Measurements from ENCODE around the gene MSANTD3. TPM values are rescaled to one million over a fixed set of nuclear protein-coding genes. Genes with fewer than 3 reads are reported as not detected.

The MSANTD3 gene
- total RNA-seq (2021) (28.9 to 30.3 TPM (median 30.2 TPM) in 3 replicates), Bru-seq, nascent RNA (percentile 72 among the genes with signal in this experiment)
- long read RNA-seq, experiment 1, transcript MSANTD3-207 (3 exons, 1,748 nt): minor isoform, 10 of 111 reads
- long read RNA-seq, experiment 1, transcript MSANTD3-203 (3 exons, 1,362 nt): major isoform, 75 of 111 reads
- long read RNA-seq, experiment 1, partial matches to known transcripts: 12 of 111 reads
- long read RNA-seq, experiment 1, other reads (novel, unspliced or antisense): 13 of 111 reads
- long read RNA-seq, experiment 2, transcript MSANTD3-203 (3 exons, 1,362 nt): major isoform, 17 of 30 reads
- long read RNA-seq, experiment 2, partial matches to known transcripts: 11 of 30 reads
- long read RNA-seq, experiment 2, other reads (novel, unspliced or antisense): 1 of 30 reads
- long read RNA-seq, experiment 3, transcript MSANTD3-203 (3 exons, 1,362 nt): major isoform, 6 of 10 reads
- long read RNA-seq, experiment 3, partial matches to known transcripts: 0 of 10 reads
- long read RNA-seq, experiment 3, other reads (novel, unspliced or antisense): 2 of 10 reads

- TF ChIP-seq, protein P1, sequence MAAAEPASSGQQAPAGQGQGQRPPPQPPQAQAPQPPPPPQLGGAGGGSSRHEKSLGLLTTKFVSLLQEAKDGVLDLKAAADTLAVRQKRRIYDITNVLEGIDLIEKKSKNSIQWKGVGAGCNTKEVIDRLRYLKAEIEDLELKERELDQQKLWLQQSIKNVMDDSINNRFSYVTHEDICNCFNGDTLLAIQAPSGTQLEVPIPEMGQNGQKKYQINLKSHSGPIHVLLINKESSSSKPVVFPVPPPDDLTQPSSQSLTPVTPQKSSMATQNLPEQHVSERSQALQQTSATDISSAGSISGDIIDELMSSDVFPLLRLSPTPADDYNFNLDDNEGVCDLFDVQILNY (CRISPR knock-in tag; IDR thresholded peaks at IDR 0.05): no peak
- TF ChIP-seq NR2C2 (CRISPR knock-in tag; IDR thresholded peaks at IDR 0.05): no peak
- TF ChIP-seq TCF7 (CRISPR knock-in tag; IDR thresholded peaks at IDR 0.05; ENCODE audit: low read depth): no peak
- no peak for TF ChIP-seq ZNF416 (CRISPR knock-in tag; IDR thresholded peaks at IDR 0.05)
- TF ChIP-seq, protein P2, sequence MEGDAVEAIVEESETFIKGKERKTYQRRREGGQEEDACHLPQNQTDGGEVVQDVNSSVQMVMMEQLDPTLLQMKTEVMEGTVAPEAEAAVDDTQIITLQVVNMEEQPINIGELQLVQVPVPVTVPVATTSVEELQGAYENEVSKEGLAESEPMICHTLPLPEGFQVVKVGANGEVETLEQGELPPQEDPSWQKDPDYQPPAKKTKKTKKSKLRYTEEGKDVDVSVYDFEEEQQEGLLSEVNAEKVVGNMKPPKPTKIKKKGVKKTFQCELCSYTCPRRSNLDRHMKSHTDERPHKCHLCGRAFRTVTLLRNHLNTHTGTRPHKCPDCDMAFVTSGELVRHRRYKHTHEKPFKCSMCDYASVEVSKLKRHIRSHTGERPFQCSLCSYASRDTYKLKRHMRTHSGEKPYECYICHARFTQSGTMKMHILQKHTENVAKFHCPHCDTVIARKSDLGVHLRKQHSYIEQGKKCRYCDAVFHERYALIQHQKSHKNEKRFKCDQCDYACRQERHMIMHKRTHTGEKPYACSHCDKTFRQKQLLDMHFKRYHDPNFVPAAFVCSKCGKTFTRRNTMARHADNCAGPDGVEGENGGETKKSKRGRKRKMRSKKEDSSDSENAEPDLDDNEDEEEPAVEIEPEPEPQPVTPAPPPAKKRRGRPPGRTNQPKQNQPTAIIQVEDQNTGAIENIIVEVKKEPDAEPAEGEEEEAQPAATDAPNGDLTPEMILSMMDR (IDR thresholded peaks at IDR 0.05): no peak
- TF ChIP-seq, protein P3, sequence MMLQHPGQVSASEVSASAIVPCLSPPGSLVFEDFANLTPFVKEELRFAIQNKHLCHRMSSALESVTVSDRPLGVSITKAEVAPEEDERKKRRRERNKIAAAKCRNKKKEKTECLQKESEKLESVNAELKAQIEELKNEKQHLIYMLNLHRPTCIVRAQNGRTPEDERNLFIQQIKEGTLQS (CRISPR knock-in tag; conservative IDR thresholded peaks at IDR 0.05): no peak
- TF ChIP-seq FOXP1 (CRISPR knock-in tag; IDR thresholded peaks at IDR 0.05; ENCODE audit: borderline replicate concordance): no peak
- TF ChIP-seq NFE2L1 (CRISPR knock-in tag; IDR thresholded peaks at IDR 0.05): 0 out of 2 replicates have a peak, but pooled peaks have one; percentile 31
- TF ChIP-seq CREM (CRISPR knock-in tag; IDR thresholded peaks at IDR 0.05): 0 out of 2 replicates have a peak, but pooled peaks have one; percentile 56
- TF ChIP-seq, protein P4, sequence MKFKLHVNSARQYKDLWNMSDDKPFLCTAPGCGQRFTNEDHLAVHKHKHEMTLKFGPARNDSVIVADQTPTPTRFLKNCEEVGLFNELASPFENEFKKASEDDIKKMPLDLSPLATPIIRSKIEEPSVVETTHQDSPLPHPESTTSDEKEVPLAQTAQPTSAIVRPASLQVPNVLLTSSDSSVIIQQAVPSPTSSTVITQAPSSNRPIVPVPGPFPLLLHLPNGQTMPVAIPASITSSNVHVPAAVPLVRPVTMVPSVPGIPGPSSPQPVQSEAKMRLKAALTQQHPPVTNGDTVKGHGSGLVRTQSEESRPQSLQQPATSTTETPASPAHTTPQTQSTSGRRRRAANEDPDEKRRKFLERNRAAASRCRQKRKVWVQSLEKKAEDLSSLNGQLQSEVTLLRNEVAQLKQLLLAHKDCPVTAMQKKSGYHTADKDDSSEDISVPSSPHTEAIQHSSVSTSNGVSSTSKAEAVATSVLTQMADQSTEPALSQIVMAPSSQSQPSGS (CRISPR knock-in tag; IDR thresholded peaks at IDR 0.05; ENCODE audit: borderline replicate concordance, low read depth): no peak
- TF ChIP-seq SP1 (CRISPR knock-in tag; conservative IDR thresholded peaks at IDR 0.05): 0 out of 2 replicates have a peak, but pooled peaks have one; percentile 26
- no peak for TF ChIP-seq AFF4 (CRISPR knock-in tag; IDR thresholded peaks at IDR 0.05; ENCODE audit: borderline replicate concordance)
- TF ChIP-seq, protein P5, sequence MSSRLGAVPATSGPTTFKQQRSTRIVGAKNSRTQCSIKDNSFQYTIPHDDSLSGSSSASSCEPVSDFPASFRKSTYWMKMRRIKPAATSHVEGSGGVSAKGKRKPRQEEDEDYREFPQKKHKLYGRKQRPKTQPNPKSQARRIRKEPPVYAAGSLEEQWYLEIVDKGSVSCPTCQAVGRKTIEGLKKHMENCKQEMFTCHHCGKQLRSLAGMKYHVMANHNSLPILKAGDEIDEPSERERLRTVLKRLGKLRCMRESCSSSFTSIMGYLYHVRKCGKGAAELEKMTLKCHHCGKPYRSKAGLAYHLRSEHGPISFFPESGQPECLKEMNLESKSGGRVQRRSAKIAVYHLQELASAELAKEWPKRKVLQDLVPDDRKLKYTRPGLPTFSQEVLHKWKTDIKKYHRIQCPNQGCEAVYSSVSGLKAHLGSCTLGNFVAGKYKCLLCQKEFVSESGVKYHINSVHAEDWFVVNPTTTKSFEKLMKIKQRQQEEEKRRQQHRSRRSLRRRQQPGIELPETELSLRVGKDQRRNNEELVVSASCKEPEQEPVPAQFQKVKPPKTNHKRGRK (CRISPR knock-in tag; IDR thresholded peaks at IDR 0.05; ENCODE audit: borderline replicate concordance): no peak
- no peak for TF ChIP-seq TEAD4 (CRISPR knock-in tag; IDR thresholded peaks at IDR 0.05)
- ChIA-PET POLR2A (interaction anchor here (0.6 to 1.1 kb wide), 4 partner anchors 16 to 1487 kb away, joined by 3 to 9 read pairs (median 4); partner anchors contain the start of gene TMEFF1), CTCF (interaction anchor here (0.7 kb wide), 1 partner anchor 11 kb away, joined by 3 read pairs; no protein-coding TSS in a partner anchor)
- peak within 1 kb of the TSS; percentile 87 for H3K27ac Mint-ChIP-seq
- peaks cover 28% of the 10 kb centered on the region for H3K4me1 Mint-ChIP-seq
- H3K27me3 Mint-ChIP-seq (ENCODE audit: low read depth): no peaks in the 10 kb centered on the region
- ATAC-seq: peak; percentile 75
- DNase-seq (ENCODE audit: low spot score): peak; percentile 66
- H3K4me3 Mint-ChIP-seq: peak within 1 kb of the TSS; percentile 92
- no peaks in the 10 kb centered on the region for H3K9me3 Mint-ChIP-seq
- H3K36me3 Mint-ChIP-seq: 0 out of 2 replicates have a peak, but pooled peaks cover 2% of the 10 kb centered on the region
These were observed at the start of gene MSANTD3 for GRCh38 chr9:100426530-100427365. MSANTD3 (plus strand) TSS chr9:100427143; CDS start chr9:100441939, 14,796 bp downstream.
